Measurements from ENCODE around the gene BMP4.

The BMP4 gene

GRCh38 chr14:53947452-53948204 is 9.0 kb downstream of the BMP4 start:
- in situ Hi-C loops (cut with HindIII; ENCODE audit: low sequenced_read_pairs): no loop called here

DNA sequence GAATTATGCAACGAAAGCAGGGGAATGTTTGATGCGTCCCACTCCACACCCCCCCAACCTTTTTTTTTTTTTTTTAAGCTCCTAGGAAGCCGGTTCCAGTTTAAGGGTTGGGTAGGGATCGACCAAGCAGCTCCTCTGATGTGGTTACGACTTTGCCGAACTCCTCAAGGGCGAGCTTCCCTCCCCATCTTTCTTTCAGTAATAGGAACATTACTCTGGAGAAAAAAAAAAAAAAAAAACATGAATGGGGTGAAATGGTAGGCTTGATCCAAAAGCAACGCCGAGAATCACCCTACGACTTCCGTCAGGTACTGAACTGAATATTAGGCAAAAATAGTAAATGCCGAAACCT is 9.6 kb downstream of the BMP4 start:
- in situ Hi-C loops (cut with HindIII; ENCODE audit: low sequenced_read_pairs): no loop called here

GRCh38 chr14:53946404-53947093 is 10.1 kb downstream of the BMP4 start:
- in situ Hi-C loops (cut with HindIII; ENCODE audit: low sequenced_read_pairs): no loop called here

GRCh38 chr14:53946071-53946403 is 10.6 kb downstream of the BMP4 start:
- in situ Hi-C loops (cut with HindIII; ENCODE audit: low sequenced_read_pairs): no loop called here

- in situ Hi-C loops (cut with HindIII; ENCODE audit: low sequenced_read_pairs): loop anchor here (5.0 kb wide), 1 partner anchor 34 kb away; no protein-coding TSS in a partner anchor
Measured at GRCh38 chr14:53943751-53944083, 12.9 kb downstream of the BMP4 start.

GRCh38 chr14:53942970-53943750 is 13.5 kb downstream of the BMP4 start:
- in situ Hi-C loops (cut with HindIII; ENCODE audit: low sequenced_read_pairs): loop anchor here (5.0 kb wide), 1 partner anchor 34 kb away; no protein-coding TSS in a partner anchor

GRCh38 chr14:53938136-53938837 is 18.3 kb downstream of the BMP4 start:
- in situ Hi-C loops (cut with HindIII; ENCODE audit: low sequenced_read_pairs): no loop called here

GRCh38 chr14:53934778-53935414 is 21.7 kb downstream of the BMP4 start:
- in situ Hi-C loops (cut with HindIII; ENCODE audit: low sequenced_read_pairs): no loop called here

DNA sequence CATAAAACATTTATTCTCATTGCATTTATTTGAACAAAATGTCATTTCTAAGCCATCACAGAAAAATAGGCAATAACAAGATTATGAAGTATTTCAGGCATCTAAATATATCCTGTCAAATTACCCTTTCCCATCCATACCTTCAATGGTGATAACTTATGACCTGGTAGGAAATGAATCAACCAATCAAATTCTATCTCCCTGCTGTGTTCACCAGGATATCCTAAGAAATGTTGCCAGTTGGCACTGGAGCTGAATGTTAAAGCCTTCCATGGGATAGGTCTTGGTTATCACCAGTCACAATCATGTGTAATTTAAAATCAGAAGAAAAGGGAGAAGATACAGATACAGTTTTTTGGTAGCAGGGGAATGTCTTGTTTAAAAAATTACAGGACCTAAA is 23.7 kb downstream of the BMP4 start:
- in situ Hi-C loops (cut with HindIII; ENCODE audit: low sequenced_read_pairs): no loop called here

DNA sequence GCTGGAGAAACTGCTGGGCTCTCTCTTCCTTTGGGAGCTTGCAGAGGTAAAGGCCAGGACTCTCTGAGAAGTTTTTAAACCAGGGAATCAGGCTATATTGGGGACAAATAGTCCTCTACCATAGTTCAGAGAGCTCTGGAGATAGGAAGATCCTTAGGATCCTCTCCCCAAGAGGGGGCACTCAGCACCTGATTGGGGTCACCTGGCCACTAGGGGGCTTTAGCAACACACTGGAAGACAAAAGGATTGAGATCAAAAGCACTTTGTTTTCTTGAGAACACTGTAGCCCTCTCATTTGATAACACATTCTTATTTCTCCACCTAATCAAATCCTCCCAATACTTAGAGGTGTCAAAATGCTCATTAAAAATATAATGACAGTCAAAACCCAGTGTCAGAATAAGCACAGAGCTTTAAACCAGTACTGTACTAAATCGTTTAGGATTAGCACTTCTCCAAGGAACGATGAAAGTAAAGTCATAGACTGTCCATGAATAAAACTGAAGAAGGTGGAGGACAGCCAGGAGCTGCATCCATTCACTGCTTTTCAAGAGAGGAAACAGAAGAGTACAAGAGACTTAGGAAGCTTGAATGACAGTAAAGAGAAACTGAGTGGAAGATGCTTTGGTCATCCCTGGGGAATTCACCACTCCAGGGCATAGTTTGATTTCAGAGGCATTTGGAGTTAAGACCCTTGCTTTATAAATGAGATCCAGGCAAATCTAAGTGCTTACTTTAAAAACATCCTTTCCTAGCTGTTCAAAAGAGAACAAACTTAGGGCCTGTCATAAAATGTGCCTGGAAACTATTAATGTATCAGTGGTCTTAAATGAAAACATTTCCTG is 26.5 kb downstream of the BMP4 start:
- in situ Hi-C loops (cut with HindIII; ENCODE audit: low sequenced_read_pairs): no loop called here

DNA sequence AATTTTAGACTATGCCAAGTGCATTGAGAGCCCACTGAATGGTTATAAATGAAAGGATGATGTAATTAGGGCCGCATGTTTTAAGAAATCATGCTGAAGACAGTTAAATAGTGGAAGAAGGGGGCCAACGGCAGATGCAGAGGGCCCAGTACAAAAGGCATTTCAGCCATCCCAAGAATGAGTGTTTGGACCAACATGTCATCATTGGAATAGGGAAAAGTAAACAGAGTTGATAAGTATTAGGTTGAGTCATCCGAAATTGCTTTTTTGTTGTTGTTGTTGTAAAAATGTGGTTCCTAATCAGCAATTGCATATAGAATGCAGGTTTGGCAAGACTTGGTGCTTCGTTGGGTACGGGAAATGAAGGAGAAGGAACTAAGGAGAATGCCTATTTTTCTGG is 29.5 kb downstream of the BMP4 start:
- in situ Hi-C loops (cut with HindIII; ENCODE audit: low sequenced_read_pairs): no loop called here

DNA sequence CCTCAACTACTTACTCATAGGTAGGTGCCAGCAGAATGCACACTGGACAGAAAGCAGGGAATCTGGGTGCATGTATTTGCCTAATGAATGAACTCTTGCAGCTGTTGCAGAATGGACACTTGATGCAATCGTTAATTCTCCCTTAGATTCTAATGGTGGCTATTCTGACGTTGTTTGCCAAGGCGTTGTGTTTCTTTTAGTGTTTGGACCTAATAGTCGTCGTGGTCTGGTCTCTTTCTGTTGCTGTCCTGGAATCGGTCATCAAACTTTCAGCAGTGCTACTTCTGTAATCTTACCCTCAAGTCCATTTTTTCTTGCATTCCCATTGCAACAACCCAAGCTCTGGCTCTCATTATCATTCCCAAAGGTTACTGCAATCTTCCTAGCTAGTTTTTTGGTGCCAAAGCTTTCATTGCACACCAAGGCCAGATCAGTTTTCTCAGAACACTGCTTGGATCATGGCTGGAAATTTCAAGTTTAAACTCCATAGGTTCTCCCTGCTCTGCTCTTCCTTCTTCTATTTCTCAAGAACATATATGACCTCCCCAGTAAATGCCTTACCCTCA is 31.3 kb downstream of the BMP4 start:
- in situ Hi-C loops (cut with HindIII; ENCODE audit: low sequenced_read_pairs): no loop called here

DNA sequence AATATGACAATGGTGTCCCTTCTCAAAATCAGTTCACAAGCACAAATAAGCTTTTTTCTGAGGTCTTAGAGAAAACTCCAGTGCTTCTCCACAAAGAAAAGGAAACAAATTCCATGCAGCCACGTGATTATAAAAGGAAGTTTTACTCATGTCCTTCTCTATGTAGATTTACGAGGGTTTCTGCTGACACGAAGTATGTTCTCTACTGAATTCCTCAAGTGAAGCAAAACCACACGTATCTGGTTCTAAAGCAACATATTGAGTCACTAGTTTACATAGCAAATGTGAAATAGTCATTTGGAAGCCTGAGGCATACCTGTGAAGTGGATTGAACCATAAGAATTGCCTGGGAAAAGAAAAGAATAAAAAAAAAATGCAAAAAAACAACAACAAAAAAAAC is 31.9 kb downstream of the BMP4 start:
- in situ Hi-C loops (cut with HindIII; ENCODE audit: low sequenced_read_pairs): no loop called here

- in situ Hi-C loops (cut with HindIII; ENCODE audit: low sequenced_read_pairs): no loop called here
Measured at GRCh38 chr14:53921027-53921426, 35.6 kb downstream of the BMP4 start.

DNA sequence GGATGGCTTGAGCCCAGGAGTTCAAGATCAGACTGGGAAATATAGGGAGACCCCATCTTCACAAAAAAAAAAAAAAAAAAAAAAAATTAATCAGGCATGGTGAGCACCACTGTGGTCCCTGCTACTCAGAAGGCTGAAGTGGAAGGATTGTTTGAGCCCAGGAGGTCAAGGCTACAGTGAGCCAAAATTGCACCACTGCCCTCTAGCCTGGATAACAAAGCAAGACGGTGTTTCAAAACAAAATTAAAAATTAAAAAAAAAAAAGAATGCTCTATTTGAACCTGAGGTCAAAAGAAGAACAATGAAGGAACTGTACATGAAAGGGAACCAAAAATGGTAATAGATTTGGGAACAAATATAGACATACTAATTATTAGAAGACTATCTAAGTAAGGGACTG is 40.4 kb downstream of the BMP4 start:
- in situ Hi-C loops (cut with HindIII; ENCODE audit: low sequenced_read_pairs): no loop called here

DNA sequence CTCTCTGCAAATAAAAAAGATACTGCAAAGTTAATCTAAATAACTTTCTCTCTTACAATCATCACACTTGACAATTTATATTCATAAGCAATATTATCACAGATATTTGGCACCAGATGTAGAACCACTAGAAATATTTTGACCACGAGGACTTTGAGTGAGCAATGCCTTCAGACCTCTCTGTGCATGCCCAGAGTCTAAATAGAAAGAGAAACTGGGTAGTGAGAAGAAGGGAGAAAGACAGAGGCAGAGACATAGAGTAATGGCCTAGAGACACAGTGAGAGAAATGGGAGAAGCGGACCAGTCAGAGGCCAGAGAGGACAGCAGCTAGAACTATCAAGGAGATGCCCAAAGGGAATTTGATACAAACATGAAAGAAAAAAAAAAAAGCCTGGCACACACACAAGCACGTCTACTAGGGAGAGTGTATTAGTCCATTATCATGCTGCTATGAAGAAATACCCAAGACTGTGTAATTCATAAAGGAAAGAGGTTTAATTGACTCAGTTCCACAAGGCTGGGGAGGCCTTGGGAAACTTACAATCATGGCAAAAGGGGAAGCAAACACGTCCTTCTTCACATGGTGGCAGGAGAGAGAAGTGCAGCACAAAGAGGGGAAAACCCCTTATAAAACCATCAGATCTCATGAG is 41.1 kb downstream of the BMP4 start:
- in situ Hi-C loops (cut with HindIII; ENCODE audit: low sequenced_read_pairs): no loop called here

GRCh38 chr14:53912021-53912420 is 44.6 kb downstream of the BMP4 start:
- in situ Hi-C loops (cut with HindIII; ENCODE audit: low sequenced_read_pairs): no loop called here

GRCh38 chr14:53908416-53908815 is 48.2 kb downstream of the BMP4 start:
- in situ Hi-C loops (cut with HindIII; ENCODE audit: low sequenced_read_pairs): no loop called here

GRCh38 chr14:53902307-53902706 is 54.3 kb downstream of the BMP4 start:
- in situ Hi-C loops (cut with HindIII; ENCODE audit: low sequenced_read_pairs): no loop called here
